ENCODE results near the gene ENGASE. TPM values are rescaled to one million over a fixed set of nuclear protein-coding genes. Genes with fewer than 3 reads are reported as not detected.

The ENGASE gene
- total and polyA plus RNA-seq, 9 of the 15 experiments (the other 6 are each of a cell fraction or from before 2014, with no cell fraction given), result 0.06 to 45.5 (median 13.9) TPM

GRCh38 chr17:79074649-79075445, at the start of gene ENGASE (continued):
- TF ChIP-seq ZNF398 (CRISPR knock-in tag; IDR thresholded peaks at IDR 0.05) (no peak), KDM5B (IDR thresholded peaks at IDR 0.05; ENCODE audit: insufficient replicate concordance, low read depth, low read length) (peak; percentile 60), ZNF589 (CRISPR knock-in tag; IDR thresholded peaks at IDR 0.05; ENCODE audit: low read depth) (no peak), ZBTB33 (CRISPR knock-in tag; IDR thresholded peaks at IDR 0.05) (0 out of 2 replicates have a peak, but pooled peaks have one; percentile 38), GATAD2A (IDR thresholded peaks at IDR 0.05) (no peak), U2AF1 (optimal IDR thresholded peaks at IDR 0.05; ENCODE audit: low read depth, low read length) (no peak), NCOR1 (IDR thresholded peaks at IDR 0.05) (no peak), CUX1 (CRISPR knock-in tag; IDR thresholded peaks at IDR 0.05) (no peak), NFRKB (IDR thresholded peaks at IDR 0.05; ENCODE audit: low read depth) (no peak), TEAD2 (tag; IDR thresholded peaks at IDR 0.05) (no peak), ETS2 (tag; IDR thresholded peaks at IDR 0.05; ENCODE audit: borderline replicate concordance, poor library complexity, severe bottlenecking) (no peak), FOS (IDR thresholded peaks at IDR 0.05; ENCODE audit: extremely low read depth, insufficient read length) (peak; percentile 8), HNRNPL (IDR thresholded peaks at IDR 0.05; ENCODE audit: low read depth, low read length) (no peak), CREB1 (IDR thresholded peaks at IDR 0.05) (no peak; the same call in 1 of the 2 replicates), CREB1 (CRISPR knock-in tag; IDR thresholded peaks at IDR 0.05) (peak; percentile 42; the same call in 1 of the 2 replicates), ZNF184 (CRISPR knock-in tag; IDR thresholded peaks at IDR 0.05) (no peak), COPS2 (conservative IDR thresholded peaks at IDR 0.05) (no peak), ZKSCAN3 (CRISPR knock-in tag; IDR thresholded peaks at IDR 0.05) (no peak), POLR2A (conservative IDR thresholded peaks at IDR 0.05) (peak; percentile 67; the same call in 1 of the 2 replicates)
